IPS-NIHi11 (cell line): ENCODE measurements around the gene MAPT.
"Not testable (repeated sequence)": the region's sequence is repeated elsewhere in the genome, so short reads cannot be mapped to it uniquely, and the experiment has no call there.

ENCODE experiments used
- DNase-seq: peaks from one replicate; pipeline ENCODE4 v3.0.0; 2012; ENCODE audit warnings: mixed read lengths, low spot score

MAPT gene

DNA sequence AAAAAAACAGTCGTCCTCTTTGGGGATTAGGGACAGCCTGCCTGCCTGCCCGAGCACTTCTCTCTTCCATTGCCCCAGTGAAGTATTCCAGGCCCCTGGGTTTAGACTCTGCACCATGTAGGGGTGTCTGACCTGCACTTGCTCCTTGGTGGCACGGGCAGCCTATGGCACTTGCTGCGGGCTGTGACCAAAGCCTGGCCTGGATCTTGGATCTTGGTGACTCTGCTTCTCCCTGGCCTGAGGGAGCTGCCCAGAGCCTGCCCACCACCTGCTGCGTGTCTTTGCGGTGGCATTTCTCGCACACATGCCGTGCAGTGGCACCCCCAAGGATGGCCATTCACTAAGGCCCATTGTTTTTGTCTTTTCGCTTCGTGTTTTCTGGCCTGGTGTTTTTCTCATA is 98.5 kb downstream of the MAPT start:
- peak; percentile 54 for DNase-seq

DNA sequence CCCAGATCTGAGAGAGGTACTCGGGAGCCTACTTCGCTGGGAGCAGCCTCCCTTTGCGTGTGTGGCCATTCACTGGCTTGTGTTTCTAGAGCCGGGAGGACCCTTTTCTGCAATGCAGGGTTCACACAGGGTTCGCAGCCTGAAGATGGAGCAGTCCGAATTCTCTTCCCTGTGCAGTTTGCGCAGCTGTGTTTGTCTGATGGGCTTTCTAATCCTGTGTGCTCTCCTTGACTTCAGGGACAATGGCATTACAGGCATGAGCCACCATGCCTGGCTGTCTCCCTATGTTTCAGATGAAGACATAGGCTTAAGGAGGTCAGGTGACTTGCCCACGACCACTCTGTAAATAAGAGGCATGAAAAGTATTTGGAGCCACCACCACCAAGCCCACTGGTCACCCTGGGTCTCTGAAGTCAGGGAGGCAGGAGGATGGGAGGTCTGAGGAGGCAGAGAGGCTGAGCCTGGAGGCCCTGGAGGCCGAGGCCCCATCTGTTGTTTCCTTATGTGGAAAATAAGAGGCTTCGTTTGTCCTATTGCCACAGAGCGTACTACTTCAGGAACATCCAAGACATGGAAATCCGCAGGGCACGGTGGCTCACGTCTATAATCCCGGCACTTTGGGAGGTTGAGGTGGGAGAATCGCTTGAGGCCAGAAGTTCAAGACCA is 99.7 kb downstream of the MAPT start:
- no peak for DNase-seq

- DNase-seq, result no peak
Observed at GRCh38 chr17:45994987-45995386, 100.6 kb downstream of the MAPT start.

DNA sequence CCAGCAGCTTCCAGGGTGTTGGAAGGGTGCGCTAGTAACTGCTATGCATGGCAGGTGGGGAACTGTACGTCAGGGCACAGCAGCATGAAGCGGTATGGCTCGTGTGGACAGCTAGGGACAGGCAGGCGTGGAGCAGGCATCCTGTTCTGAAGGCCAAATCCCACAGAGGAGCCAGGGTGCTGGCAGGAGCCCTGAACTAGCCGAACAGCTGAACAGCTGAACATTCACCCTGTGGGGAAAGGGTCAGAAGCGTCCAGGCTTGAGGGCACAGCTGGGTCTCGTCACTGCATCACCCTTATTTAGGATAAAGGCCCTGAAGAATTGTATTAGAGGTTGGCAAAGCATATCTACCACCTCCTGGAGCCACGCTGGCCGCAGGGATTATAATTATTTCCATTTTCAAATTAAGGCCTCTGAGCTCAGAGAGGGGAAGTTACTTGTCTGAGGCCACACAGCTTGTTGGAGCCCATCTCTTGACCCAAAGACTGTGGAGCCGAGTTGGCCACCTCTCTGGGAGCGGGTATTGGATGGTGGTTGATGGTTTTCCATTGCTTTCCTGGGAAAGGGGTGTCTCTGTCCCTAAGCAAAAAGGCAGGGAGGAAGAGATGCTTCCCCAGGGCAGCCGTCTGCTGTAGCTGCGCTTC is 101.4 kb downstream of the MAPT start:
- DNase-seq, result no peak

DNA sequence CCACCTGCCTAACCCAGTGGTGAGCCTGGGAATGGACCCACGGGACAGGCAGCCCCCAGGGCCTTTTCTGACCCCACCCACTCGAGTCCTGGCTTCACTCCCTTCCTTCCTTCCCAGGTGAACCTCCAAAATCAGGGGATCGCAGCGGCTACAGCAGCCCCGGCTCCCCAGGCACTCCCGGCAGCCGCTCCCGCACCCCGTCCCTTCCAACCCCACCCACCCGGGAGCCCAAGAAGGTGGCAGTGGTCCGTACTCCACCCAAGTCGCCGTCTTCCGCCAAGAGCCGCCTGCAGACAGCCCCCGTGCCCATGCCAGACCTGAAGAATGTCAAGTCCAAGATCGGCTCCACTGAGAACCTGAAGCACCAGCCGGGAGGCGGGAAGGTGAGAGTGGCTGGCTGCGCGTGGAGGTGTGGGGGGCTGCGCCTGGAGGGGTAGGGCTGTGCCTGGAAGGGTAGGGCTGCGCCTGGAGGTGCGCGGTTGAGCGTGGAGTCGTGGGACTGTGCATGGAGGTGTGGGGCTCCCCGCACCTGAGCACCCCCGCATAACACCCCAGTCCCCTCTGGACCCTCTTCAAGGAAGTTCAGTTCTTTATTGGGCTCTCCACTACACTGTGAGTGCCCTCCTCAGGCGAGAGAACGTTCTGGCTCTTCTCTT is 102.1 kb downstream of the MAPT start:
- no peak for DNase-seq

DNA sequence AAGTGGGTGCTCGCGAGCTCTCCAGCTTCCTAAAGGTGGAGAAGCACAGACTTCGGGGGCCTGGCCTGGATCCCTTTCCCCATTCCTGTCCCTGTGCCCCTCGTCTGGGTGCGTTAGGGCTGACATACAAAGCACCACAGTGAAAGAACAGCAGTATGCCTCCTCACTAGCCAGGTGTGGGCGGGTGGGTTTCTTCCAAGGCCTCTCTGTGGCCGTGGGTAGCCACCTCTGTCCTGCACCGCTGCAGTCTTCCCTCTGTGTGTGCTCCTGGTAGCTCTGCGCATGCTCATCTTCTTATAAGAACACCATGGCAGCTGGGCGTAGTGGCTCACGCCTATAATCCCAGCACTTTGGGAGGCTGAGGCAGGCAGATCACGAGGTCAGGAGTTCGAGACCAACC is 102.8 kb downstream of the MAPT start:
- DNase-seq, result no peak

DNA sequence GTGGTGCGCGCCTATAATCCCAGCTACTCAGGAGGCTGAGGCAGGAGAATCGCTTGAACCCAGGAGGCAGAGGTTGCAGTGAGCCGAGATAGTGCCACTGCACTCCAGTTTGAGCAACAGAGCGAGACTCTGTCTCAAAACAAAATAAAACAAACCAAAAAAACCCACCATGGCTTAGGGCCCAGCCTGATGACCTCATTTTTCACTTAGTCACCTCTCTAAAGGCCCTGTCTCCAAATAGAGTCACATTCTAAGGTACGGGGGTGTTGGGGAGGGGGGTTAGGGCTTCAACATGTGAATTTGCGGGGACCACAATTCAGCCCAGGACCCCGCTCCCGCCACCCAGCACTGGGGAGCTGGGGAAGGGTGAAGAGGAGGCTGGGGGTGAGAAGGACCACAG is 103.3 kb downstream of the MAPT start:
- no peak for DNase-seq

DNA sequence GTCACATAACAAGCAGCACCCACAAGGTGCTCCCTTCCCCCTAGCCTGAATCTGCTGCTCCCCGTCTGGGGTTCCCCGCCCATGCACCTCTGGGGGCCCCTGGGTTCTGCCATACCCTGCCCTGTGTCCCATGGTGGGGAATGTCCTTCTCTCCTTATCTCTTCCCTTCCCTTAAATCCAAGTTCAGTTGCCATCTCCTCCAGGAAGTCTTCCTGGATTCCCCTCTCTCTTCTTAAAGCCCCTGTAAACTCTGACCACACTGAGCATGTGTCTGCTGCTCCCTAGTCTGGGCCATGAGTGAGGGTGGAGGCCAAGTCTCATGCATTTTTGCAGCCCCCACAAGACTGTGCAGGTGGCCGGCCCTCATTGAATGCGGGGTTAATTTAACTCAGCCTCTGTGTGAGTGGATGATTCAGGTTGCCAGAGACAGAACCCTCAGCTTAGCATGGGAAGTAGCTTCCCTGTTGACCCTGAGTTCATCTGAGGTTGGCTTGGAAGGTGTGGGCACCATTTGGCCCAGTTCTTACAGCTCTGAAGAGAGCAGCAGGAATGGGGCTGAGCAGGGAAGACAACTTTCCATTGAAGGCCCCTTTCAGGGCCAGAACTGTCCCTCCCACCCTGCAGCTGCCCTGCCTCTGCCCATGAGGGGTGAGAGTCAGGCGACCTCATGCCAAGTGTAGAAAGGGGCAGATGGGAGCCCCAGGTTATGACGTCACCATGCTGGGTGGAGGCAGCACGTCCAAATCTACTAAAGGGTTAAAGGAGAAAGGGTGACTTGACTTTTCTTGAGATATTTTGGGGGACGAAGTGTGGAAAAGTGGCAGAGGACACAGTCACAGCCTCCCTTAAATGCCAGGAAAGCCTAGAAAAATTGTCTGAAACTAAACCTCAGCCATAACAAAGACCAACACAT is 104.9 kb downstream of the MAPT start, which contains the start of gene STH:
Gene STH, plus strand, starts transcription at position 264 of the 913 bp plus-strand sequence. Its CDS starts 30 bp downstream, at position 294.
- no peak for DNase-seq

DNA sequence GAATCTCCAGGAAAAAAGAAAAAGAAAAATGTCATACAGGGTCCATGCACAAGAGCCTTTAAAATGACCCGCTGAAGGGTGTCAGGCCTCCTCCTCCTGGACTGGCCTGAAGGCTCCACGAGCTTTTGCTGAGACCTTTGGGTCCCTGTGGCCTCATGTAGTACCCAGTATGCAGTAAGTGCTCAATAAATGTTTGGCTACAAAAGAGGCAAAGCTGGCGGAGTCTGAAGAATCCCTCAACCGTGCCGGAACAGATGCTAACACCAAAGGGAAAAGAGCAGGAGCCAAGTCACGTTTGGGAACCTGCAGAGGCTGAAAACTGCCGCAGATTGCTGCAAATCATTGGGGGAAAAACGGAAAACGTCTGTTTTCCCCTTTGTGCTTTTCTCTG is 105.5 kb downstream of the MAPT start:
- DNase-seq, result no peak

- no peak for DNase-seq
Observed at GRCh38 chr17:46000292-46000691, 105.9 kb downstream of the MAPT start.

DNA sequence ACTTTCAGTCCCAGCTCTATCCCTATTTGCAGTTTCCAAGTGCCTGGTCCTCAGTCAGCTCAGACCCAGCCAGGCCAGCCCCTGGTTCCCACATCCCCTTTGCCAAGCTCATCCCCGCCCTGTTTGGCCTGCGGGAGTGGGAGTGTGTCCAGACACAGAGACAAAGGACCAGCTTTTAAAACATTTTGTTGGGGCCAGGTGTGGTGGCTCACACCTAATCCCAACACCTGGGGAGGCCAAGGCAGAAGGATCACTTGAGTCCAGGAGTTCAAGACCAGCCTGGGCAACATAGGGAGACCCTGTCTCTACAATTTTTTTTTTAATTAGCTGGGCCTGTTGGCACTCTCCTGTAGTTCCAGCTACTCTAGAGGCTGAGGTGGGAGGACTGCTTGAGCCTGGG is 106.4 kb downstream of the MAPT start:
- DNase-seq, result no peak

- DNase-seq, result no peak
Observed at GRCh38 chr17:46001390-46002310, 107.3 kb downstream of the MAPT start.

GRCh38 chr17:46002311-46002972 is 108.1 kb downstream of the MAPT start:
- peak; percentile 86 for DNase-seq

DNA sequence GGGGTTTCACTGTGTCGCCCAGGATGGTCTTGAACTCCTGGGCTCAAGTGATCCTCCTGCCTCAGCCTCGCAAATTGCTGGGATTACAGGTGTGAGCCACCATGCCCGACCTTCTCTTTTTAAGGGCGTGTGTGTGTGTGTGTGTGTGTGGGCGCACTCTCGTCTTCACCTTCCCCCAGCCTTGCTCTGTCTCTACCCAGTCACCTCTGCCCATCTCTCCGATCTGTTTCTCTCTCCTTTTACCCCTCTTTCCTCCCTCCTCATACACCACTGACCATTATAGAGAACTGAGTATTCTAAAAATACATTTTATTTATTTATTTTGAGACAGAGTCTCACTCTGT is 108.6 kb downstream of the MAPT start:
- no peak for DNase-seq

DNA sequence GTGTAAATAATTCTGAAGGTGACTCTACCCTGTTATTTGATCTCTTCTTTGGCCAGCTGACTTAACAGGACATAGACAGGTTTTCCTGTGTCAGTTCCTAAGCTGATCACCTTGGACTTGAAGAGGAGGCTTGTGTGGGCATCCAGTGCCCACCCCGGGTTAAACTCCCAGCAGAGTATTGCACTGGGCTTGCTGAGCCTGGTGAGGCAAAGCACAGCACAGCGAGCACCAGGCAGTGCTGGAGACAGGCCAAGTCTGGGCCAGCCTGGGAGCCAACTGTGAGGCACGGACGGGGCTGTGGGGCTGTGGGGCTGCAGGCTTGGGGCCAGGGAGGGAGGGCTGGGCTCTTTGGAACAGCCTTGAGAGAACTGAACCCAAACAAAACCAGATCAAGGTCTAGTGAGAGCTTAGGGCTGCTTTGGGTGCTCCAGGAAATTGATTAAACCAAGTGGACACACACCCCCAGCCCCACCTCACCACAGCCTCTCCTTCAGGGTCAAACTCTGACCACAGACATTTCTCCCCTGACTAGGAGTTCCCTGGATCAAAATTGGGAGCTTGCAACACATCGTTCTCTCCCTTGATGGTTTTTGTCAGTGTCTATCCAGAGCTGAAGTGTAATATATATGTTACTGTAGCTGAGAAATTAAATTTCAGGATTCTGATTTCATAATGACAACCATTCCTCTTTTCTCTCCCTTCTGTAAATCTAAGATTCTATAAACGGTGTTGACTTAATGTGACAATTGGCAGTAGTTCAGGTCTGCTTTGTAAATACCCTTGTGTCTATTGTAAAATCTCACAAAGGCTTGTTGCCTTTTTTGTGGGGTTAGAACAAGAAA is 109.8 kb downstream of the MAPT start:
- DNase-seq, result no peak

- DNase-seq, result not testable (repeated sequence)
Observed at GRCh38 chr17:46006082-46006481, 111.7 kb downstream of the MAPT start.

- DNase-seq, result no peak
Observed at GRCh38 chr17:46007461-46007965, 113.2 kb downstream of the MAPT start.

DNA sequence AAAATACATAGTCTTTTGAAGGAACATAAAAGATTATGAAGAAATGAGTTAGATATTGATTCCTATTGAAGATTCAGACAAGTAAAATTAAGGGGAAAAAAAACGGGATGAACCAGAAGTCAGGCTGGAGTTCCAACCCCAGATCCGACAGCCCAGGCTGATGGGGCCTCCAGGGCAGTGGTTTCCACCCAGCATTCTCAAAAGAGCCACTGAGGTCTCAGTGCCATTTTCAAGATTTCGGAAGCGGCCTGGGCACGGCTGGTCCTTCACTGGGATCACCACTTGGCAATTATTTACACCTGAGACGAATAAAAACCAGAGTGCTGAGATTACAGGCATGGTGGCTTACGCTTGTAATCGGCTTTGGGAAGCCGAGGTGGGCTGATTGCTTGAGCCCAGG is 114.2 kb downstream of the MAPT start:
- DNase-seq, result no peak
